NCI-H2227 (cell line): ENCODE data around the gene CRY1.
"Not testable (repeated sequence)": the region's sequence is repeated elsewhere in the genome, so short reads cannot be mapped to it uniquely, and the experiment has no call there.

Experiments used
- DNase-seq: peaks from one replicate; lab custom pipeline; 2025; ENCODE audit not compliant: unreplicated experiment; lab: John Stamatoyannopoulos, UW

Gene CRY1

DNA sequence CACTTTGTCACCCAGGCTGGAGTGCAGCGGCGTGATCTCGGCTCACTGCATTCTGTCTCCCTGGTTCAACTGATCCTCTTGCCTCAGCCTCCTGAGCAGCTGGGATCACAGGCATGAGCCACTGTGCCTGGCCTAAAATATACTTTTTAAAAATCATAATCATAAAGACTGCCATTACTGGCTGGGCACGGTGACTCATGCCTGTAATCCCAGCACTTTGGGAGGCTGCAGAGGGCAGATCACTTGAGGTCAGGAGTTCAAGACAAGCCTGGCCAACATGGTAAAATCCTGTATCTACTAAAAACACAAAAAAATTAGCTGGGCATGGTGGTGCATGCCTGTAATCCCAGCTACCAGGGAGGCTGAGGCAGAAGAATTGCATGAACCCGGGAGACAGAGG, 20.1 kb downstream of the CRY1 start:
- DNase-seq: not testable (repeated sequence)

DNA sequence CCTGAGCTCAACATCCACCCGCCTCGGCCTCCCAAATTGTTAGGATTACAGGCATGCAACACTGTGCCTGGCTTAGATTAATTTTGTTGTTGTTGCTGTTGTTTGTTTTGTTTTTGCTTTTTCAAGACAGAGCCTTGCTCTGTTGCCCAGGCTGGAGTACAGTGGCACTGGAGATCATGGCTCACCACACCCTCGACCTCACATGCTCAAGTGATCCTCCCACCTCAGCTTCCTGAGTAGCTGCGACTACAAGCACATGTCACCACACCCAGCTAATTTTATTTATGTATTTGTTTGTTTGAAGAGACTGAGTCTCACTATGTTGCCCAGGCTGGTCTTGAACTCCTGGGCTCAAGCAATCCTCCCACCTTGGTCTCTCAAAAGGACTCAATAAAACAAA, 26.7 kb downstream of the CRY1 start:
- no peak for DNase-seq

DNA sequence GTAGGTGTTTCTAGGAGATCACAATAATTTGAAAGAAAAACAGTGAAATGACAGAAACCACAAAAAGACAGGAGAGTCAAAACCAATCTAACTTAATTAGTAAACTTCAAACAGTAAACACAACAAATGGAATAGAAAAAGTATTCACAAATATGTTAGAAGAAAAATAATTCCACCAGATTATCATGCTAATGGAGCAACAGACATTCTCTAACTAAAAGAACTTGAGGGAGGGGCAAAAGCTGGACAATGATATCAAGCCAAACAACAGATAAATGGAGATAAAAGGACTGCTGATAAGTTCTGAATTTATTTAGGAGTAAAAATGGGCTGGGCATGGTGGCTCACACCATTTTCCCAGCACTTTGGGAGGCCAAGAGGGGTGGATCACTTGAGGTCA, 28.7 kb downstream of the CRY1 start:
- no peak for DNase-seq

DNA sequence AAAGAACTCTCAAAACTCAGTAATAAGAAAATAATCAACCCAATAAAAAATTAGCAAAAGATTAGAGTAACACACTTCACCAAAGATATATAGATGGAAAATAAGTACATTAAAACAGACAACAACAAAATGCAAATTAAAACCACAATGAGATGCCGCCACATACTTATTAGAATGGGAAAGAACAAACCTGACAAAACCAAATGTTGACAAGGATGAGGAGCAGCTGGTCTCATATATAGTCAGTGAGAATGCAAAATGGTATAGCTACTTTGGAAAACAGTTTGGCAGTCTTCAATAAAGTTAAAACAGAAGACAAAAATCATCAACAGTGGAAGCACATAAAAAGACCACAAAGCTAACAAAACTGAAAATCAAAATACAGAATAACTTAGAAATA, 29.1 kb downstream of the CRY1 start:
- no peak for DNase-seq

DNA sequence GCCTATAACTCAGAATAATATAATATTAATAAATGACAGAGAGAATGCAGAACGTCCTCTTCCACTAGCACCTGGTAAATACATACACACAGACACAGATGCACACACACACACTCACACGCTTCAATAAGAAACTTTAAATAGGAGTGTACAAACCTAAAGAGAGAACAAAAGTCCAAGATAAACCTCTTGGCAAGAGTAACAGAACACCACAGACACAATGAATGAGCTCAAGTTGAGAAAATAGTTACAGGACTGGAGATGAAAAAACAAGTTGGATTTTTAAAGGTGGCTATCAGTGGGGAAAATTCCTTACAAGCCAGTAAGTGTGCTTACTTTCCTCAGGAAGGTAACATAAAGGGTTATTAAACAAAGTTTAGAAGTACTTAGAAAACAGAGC, 35.2 kb downstream of the CRY1 start:
- no peak for DNase-seq

DNA sequence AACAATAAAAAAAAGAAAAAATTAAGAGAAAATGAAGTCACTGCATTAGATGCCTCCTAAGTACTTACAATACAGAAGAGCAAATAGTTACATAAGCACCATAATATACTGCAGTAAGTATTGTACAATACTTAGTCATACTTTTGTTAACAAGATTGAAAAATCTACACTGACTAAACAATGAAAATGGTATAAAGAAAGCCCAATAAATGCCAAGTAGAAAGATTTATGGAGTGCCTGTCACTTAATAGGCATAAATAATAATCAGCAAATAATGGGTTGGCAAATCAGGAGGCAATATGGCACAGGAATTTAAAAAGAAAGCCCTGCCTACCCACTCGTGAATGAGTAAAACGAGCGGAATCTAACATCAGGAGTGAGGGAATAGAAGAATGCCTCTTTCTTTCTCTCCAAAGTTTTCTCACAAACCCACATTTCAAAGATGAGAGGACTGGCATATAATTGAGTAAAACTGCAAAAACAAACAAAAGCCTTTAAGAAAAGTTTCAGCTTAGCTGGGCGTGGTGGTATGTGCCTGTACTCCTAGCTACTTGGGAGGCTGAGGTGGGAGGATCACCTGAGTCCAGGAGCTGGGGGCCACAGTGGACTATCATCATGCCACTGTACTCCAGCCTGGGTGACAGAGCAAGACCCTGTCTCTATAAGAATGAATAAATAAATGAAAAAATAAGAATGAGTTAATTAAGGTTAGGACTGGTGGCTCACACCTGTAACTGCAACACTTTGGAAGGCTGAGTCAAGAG, 36.1 kb downstream of the CRY1 start:
- DNase-seq: no peak

DNA sequence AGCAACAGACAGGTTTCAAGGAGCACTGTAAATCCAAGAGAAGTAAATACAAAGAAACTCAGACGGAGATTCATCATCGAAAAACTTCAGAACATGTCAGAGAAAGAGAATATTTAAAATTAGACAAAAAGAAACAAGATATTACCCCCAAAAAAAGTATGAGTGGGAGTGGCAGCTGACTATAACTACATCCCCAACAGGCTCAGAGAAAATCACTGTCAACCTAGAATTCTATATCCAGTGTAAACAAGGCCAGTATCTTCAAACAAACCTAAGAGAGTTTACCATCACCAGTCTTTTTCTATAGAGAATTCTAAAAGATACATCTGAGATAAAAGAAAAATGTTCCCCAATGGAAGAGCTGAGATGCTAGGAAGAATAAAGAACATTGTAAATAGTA, 39.6 kb downstream of the CRY1 start:
- DNase-seq: no peak

DNA sequence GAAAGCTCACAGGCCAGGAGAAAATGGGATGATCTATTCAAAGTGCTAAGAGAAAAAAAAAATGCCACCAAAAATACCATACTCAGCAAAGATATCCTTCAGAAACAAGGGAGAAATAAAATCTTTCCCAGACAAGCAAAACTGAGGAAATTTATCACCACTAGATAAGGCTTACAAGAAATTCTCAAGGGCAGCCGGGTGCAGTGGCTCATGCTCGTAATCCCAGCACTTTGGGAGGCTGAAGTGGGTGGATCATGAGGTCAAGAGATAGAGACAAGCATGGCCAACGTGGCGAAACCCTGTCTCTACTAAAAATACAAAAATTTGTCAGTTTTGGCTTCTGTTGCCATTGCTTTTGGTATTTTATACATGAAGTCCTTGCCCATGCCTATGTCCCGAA, 48.2 kb downstream of the CRY1 start:
- DNase-seq: no peak

DNA sequence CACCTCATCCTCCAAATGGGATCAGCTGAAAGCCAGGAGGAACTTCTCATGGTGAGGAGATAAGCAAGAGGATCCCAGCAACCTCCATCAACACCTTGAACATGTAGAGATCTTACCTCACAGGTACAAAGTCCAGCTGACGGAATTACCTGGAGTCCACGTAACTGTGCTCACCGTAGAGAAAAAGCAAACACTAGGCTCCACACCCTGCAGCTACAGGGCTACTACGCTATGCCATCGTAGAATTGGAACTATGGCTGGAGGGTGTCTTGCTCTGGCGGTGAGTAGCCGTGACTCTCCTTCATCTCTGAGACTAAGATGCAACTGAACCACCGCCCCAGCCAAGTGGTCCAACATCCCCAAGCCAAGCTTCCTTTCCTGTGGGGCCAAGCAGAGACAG, 50.5 kb downstream of the CRY1 start:
- DNase-seq: no peak

DNA sequence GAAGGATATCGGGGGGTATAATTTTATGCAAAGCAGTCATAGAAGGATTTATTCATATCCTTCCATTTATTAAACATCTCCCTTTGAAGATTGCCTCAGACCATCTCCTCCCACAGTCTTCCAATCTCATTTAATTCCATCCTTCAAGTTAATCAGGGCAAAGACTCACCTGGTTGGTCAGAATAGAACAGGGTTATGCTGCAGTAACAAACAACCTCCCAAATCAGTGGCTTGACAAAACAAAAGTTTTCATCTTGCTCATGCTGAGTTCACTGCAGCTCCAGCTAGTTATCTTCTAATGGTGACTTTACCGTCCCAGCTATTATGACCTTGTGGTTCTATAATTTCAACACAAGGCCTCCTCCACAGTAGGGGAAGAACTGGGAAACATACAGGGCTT, 57.6 kb downstream of the CRY1 start:
- no peak for DNase-seq

DNA sequence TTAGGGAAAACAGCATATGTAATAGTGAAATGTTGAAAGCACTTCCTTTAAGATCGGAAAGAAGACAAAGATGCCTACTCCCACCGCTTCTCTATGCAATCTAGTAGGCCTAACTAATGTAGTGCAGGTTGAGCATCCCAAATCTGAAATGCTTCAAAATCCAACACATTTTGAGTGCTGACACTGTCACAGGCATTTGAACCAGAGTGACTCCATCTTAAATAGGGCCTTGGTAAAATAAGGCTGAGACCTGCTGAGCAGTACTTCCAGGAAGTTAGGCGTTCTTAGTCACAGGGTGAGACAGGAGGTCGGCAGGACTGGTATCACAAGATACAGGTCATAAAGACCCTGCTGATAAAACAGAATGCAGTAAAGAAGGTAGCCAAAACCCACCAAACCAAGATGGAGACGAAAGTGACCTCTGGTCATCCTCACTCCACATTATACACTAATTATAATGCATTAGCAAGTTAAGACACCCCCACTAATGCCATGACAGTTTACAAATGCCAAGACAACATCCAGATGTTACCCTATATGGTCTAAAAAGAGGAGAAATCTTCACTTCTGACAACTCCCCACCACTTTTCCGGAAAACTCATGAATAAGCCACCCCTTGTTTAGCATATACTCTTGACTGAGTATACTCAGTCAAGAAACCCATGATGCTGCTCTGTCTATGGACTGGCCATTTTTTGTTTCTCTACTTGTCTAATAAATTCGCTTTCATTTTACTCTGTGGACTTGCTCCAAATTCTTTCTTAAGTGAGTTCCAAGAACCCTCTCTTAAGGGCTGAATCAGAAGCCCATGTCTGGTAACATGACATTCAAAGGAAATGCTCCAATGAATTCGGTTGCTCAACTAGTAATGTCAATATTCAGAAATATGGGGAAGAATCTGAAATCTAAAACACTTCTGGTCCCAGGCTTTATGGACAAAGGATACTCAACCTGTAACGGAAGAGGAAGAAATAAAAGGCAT, 59.3 kb downstream of the CRY1 start:
- DNase-seq: no peak

DNA sequence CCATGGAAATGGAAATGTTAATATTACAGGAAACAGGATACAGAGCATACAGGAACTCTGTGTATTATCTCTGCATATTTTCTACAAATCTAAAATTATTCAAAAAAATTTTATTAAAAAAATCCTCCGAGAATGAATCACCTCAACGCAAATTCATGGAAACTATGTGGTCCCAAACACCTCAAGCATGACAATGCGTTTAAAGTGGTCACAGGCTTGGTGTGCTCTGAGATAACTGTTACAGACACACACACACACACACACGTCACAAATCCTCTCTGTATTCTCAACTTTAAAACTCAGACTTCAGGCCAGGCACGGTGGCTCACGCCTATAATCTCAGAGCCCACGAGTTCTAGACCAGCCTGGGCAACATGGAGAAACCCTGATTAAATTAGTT, 61.1 kb downstream of the CRY1 start:
- DNase-seq: no peak

DNA sequence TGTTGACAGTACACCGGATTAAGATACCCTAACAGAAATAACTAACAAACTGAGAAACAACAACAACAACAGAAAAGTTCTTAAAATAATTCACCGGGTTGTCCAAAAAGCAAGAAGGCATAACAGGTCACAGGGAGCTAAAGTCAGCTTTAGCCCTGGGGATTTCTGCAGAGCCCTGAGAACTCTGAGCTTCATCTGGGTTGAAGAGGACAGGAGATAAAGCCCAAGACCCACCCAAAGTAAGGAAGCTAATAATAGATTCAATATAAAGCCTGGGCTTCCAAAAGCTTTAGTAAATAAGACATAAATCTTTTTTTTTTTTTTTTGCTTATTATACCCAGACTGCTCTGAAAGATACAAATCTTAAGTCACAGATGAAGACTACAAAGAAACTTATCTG, 62.3 kb downstream of the CRY1 start:
- no peak for DNase-seq

DNA sequence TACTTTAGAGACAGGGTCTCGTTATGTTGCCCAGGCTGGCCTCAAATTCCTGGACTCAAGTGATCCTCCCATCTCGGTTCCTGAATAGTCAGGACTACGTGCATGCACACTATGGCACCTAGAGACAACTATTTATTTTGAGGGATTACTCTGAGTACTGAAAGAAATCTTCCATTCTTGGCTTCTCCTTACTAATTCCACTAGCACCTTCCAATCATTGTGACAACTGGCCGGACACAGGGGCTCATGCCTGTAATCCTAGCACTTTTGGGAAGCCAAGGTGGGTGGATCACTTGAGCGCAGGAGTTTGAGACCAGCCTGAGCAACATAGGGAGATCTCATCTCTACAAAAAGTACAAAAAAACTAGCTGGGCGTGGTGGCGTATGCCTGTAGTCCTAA, 64.3 kb downstream of the CRY1 start:
- DNase-seq: no peak

DNA sequence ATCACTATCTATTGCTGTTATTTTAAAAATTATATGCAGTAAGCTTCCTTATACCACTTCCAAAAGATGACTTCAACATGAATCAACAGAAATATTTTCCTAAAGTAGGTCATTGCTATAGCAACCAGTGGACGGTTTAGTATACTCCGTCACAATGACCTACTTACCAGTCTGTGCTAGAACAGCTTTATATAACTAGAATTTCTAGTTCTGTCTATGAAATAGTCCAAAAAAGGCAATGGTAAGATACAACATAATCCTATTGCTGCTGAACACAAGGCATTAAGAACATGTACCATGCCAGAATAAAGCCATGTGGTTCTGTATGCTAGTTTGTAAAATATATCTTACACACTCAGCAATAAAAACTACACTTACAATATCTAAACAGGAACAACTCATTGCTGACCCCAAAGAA, 65.7 kb downstream of the CRY1 start:
- DNase-seq: peak; percentile 63

DNA sequence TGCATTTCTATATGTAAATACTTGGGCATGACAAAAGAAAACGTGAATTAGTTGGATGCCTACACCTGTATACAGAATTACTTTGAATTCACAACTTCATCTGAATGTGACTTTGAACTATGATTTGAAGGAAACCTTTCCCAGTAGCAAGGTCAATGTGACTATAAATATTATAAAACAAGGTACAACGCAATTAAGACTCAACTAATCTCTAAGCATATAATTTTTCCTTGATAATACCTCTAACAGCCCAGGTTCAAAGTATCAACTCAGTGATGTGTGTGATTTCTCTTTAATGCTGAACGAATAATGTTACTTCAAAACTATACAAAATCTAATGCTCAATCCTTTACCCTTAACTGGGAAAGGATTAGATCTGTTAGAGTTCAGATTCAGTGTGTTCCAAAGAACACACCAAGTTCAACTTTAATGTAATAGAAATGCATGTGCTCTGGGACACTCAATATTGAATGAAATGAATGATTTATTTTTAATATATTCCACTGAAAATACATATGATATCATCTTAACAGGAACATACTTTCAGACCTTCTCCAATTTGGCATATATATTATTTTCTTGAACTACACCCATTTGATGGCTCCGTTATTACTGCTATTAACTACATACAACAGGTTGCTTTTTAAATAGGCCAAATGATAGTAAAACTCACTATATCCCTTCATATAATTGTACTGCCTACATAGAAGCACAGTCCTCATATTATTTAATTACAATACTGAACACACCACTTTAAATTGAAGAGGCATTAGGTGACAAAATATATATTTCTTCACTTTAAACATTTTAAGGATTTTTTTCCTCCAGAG, 66.3 kb downstream of the CRY1 start:
- no peak for DNase-seq

DNA sequence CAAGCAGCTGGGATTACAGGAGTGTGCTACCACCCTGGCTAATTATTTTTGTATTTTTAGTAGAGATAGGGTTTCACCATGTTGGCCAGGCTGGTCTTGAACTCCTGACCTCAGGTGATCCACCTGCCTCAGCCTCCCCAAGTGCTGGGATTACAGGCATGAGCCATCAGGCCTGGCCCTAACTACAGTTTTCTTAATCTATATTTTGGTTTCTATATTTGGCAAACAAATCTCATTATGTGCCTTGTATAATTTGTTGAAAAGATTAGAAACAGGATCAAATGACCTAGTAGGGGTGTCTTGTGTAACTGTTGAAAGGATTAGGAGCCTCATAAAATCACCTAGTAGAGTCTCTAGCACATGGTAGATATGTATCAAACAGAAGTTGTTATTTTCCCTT, 67.0 kb downstream of the CRY1 start:
- not testable (repeated sequence) for DNase-seq

DNA sequence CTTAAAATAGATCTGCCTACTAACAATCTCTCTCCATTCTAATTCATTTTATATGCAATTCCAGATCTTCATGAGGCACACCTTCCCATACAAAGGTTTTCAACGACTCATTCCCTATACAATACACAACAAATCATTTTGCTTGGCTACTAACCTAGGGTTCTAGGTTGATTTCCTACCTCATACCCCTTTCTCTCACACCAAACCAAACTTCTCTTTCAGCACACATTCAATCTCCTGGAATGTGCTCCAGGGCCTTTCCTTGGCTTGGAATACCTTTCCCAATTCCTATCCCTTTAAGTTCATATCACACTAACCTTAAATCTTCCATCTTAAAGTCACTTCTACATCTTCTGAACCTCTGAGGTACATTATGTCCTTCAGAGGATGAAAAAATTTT, 67.7 kb downstream of the CRY1 start:
- no peak for DNase-seq

DNA sequence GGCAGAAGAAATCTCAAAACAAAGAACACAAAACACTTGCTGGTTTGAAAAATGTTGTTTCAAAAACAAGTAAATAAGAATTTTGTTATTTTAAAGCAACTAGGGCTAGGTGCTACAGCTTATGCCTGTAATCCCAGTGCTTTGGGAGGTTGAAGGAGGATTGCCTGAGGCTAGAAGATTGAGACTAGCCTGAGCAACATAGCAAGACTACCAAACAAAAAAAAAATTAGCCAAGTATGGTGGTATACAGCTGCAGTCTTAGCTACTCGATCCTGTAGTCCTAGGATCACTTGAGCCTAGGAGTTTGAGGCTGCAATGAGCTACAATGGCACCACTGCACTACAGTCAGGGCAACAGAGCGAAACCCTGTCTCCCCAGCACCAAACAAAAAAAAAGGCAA, 73.8 kb downstream of the CRY1 start:
- DNase-seq: no peak

DNA sequence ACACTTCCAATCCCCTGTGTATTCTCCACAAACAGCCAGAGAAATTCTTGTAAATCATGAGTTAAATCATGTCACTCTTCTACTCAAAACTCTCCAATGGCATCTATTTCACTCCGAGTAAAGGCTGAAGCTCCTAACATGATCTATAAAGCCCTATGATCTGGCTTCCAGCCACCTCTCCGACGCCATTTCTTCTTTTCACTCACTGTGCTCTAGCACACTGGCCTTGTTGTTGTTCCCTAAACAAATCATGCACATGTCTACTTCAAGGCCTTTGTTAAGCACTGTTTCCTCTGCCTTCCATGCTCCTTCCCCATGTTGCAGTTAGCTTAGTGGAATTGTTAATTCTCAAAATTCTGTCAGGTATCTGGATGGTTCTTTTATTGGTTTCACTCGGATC, 76.3 kb downstream of the CRY1 start:
- DNase-seq: no peak

DNA sequence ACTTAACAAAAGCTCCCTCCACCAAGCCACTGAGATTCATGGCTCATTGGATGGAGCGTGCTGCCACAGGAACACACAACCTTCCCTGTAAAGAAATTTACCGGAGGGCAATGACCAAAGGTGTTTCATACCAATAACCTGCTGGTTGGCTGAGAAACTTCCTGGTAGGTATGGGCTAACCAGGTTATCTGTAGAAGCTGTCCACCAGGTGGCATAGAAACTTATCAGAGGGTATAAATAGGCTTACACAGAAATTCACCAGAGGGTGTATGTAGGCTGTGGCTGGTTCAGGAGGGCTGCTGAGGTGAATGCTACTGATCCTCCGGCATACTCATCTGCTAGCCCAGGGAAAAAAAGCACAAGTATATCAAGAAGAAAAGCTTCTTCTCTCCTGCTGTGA, 79.3 kb downstream of the CRY1 start:
- no peak for DNase-seq
